CD4-positive, alpha-beta T cell treated with Interleukin-1 beta for 1 hour (primary cell): Measurements from ENCODE around the gene MINDY4B.
A peak's percentile ranks its signal among the peaks of the same experiment; 100 is the strongest.
"Not testable (repeated sequence)": the region's sequence is repeated elsewhere in the genome, so short reads cannot be mapped to it uniquely, and the experiment has no call there.

Experiments used
- DNase-seq, 2 donors: peaks; one replicate each; pipeline ENCODE4 v3.0.0-alpha.2; 2020 to 2022

The MINDY4B gene

GRCh38 chr3:150898046-150898754 is 7.0 kb downstream of the MINDY4B start:
- DNase-seq = no peak

- no peak for DNase-seq
Measured at GRCh38 chr3:150897592-150897991, 7.6 kb downstream of the MINDY4B start.

DNA sequence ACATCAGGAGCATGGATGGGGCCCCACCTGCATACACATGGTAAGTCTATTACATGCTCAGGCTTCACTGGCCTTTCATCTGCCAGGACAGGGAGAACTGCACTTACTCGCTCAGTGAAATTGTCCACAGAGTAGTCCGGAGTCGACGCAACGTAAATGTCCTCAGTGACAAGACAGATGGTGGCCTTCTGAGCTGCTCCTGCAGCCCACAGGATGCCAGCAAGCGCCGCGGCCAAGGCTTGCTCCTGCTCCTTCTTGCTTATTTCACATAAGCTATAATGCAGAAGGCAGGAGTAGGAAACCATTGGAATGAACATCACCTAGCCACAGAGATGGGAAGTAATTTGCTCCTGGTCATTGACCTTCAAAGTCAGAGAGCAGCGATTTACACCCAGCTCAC is 14.4 kb downstream of the MINDY4B start:
- DNase-seq = no peak

DNA sequence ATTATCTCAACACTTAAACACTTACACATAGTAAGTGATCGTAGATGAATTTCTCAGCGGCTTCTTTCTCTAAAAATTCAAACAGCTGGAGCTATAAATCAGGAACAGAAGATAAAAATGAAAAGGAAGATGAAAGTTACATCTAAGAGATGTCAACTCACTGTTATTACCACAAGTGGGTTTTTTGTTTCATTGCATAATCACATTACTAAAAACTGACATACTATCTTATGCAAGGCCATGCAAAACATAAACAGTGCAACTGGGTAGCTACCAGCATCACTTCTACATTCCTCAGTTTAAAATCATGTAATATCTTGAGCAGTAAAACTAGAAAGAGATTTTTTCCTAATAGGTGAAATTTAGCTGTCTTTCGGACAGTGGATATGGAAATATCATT is 14.9 kb downstream of the MINDY4B start:
- DNase-seq = peak in 1 of 2 donors; percentile 6

- DNase-seq = peak in 1 of 2 donors; percentile 20
Measured at GRCh38 chr3:150889106-150889505, 16.1 kb downstream of the MINDY4B start.

DNA sequence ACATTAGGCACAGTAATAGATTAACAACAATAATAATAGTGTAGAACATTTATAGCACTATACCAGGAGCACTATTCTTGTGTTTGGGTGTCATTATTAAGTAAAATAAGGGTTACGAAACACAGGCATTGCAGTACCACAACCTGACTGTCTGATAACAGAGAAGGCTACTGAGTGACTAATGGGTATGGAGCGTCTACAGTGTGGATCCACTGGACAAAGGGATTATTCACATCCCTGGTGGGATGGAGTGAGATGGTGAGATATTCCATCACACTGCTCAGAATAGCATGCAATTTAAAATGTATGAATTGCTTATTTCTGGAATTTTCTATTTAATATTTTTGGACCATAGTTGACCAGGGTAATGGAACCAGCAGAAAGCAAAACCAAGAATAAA is 18.2 kb downstream of the MINDY4B start:
- no peak for DNase-seq

GRCh38 chr3:150885535-150885934 is 19.7 kb downstream of the MINDY4B start:
- no peak for DNase-seq

DNA sequence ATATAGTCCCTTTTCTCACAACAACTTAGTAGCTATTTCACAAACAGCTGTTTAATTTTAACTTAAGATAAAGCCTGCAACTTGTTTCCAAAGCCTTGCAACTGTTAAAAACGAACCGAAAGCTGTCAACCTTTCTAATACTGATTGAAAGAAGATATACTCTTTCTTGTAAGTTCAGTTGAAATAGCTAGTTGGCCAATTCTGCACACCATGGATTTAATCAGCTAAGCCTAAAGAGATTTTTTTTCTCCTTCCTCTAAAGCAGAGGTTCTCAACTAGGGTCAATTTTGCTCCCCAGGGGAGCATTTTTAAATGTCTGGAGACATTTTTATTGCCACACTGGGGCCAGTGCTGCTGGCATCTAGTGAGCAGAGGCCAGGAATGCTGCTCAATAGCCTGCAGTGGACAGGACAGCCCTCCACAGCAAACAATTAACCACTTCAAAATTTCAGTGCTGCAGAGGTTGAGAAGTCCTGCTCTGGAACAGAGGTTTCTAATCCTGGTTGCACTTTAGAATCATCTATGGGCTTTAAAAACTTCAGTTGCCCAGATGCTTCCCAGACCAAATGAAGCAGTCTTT is 26.2 kb downstream of the MINDY4B start:
- no peak for DNase-seq

DNA sequence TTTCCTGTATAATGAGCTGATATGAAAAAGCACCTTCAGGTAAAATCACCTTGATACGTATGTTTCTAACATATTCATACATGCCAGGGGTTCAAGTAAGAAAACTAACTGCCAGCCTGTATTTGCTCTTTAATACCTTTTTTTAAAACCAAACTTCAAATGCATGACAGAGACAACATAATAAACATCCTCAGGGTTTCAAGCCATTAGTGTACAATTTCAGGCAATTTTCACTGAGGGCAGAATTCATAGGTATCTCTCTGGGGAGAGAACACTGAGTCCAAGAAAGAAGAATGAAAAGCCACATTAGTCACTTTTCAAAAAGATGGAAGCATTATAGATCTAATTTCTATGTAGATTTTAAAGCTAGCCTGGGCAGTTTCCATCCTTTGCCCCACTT is 26.9 kb downstream of the MINDY4B start:
- no peak for DNase-seq

DNA sequence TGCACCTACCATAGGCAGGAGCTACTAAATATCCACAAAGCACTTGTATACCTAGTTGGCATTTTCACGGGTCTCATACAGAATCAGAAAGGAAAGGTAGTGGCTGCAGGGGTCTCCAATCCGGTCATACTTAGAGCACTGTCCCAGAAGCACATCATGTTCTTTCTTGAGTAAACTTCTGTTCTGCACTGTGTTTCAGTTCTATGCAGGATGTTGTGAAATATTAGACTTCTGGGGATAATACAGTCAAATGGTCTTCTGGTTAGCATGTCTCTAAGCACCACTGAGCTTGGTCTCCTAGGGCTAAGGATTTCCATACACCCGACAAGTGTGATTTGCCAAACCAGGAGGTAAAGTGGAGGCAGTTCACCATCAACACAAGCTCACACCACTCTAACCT is 27.9 kb downstream of the MINDY4B start:
- DNase-seq = no peak

DNA sequence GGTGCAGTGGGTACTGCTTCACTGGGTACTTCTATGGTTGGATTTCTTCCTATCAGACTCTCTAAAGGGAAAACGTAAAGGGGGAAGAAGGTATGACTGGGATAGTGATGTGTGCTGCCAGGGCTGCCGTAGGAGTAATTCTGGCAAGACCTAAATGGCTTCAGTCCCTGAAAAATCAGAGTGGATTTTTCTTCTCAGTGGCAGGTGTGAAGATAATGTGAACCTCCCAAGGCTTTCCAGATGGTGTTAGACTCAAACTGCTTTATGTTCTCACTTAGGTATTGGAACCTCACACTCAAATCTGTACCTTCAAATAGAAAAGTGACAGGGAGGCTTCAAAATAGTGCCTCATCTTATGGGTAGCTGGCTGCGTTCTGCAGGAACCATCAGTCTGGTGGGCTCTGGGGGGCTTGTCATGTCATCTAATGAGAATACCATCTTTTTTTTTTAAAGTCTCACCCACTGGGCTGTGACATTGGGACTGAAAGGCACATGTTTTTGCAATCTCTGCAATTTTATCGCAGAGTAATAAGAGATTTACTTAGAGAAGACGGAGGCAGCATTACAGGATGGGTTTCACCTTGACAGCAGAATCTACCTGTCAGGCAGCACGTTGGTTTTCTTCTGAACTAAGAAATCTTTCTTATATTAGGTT is 28.5 kb downstream of the MINDY4B start:
- no peak for DNase-seq

DNA sequence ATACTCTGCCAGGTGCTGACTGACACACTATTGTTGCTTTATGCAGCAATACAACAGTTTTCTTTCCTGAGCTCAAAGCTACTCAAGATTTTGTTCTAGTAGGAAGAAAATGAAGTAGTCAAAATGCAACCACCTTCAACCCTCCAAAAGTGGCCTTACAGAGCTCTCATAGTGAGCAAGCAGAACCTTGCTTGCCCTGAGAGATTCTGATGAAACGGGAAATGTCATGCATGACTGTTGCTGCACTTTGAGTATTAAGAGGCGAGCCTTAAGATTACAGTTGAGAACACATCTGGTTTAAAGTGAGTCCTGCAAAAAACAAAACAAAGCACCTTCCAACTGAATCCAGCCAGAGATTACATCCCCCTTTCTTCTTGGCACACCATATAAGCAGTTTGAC is 29.7 kb downstream of the MINDY4B start:
- no peak for DNase-seq

- no peak for DNase-seq
Measured at GRCh38 chr3:150874666-150875219, 30.5 kb downstream of the MINDY4B start.

GRCh38 chr3:150871192-150871591 is 34.0 kb downstream of the MINDY4B start:
- no peak for DNase-seq

DNA sequence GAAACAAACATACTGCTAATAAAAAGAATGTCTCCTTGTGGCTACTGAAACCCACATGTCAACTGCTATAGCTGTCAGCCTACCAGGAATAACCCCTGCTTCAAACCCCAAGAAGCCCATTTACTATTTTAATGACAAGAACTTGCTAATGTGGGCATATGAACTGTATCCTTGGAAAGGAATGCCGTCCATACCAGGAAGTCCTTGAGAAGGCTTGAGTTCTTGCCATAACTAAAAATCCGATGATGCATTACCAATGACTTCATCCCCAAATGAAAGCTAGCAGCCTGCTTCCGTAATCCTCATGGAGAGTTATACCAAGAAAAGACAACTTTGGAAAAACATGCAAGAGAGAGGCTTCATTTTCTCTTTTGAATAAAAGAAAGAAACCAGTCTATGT is 34.8 kb downstream of the MINDY4B start:
- no peak for DNase-seq

DNA sequence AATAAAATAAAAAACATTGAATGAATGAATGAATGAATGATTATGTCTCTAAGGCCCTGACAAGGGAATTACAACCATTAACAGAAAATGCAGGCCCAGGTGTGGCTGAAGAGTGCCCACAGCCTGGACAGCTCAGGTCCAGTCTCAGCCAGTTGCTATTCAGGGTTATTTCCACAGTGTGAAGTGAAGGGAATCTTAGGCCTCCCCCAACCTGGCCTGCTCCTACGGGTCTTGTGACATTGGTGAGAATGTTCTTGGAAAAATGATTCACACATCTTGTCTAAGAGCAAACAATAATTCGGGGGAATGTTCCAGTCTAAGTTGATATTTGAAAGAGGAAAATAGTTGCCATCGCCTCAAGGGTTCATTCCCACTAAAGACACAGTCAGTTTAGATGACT is 37.0 kb downstream of the MINDY4B start:
- no peak for DNase-seq

- DNase-seq = no peak
Measured at GRCh38 chr3:150867434-150867833, 37.8 kb downstream of the MINDY4B start.

GRCh38 chr3:150863921-150864320 is 41.3 kb downstream of the MINDY4B start:
- DNase-seq = not testable (repeated sequence)

- no peak for DNase-seq
Measured at GRCh38 chr3:150861851-150862250, 43.4 kb downstream of the MINDY4B start.

- DNase-seq = not testable (repeated sequence)
Measured at GRCh38 chr3:150857936-150858335, 47.3 kb downstream of the MINDY4B start.

DNA sequence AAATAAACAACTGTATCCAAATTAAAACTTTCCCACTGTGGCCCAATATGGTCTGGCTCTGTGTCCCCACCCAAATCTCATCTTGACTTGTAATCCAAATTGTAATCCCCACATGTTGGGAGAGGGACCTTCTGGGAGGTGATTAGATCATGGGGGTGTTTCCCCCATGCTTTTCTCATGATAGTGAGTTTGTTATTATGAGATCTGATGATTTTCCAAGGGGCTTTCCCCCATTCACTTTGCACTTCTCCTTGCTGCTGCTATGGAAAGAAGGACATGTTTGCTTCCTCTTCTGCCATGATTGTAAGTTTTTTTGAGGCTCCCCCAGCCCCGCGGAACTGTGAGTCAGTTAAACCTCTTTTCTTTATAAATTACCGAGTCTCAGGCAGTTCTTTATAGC is 55.0 kb downstream of the MINDY4B start:
- no peak for DNase-seq

GRCh38 chr3:150848864-150849263 is 56.4 kb downstream of the MINDY4B start:
- DNase-seq = no peak

DNA sequence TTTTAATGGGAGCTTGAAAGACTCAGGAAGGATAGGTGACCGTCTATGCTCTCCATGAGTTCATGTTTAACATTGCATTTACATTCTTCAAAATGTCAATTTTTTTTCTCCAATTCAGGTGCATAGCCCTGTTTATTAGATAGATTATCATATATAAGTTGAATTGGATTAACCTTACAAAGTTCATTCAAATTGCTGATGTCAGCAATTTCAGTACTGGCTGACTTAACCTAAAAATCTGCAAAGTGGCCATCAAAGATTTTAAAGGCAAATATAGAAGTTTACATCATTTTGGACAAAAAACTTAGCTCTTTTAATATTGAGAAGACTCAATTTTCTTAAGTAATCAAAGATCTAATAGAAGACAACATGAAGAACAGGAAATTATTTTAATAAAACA is 57.8 kb downstream of the MINDY4B start:
- no peak for DNase-seq

- no peak for DNase-seq
Measured at GRCh38 chr3:150844484-150844883, 60.8 kb downstream of the MINDY4B start.
